GM11168 (cell line): ENCODE data around the gene PROZ.

Source experiments
- in situ Hi-C: fragments of 300-500 bp; cut with MboI; formaldehyde crosslinking; loops from one replicate; pipeline ENCODE4 v1.12.0; 2022; ENCODE audit warnings: low sequenced_read_pairs; ENCODE audit not compliant: unreplicated experiment

PROZ gene

GRCh38 chr13:113170511-113170910 lies 12.1 kb downstream of the PROZ start:
- in situ Hi-C loops = no loop called here

- in situ Hi-C loops = no loop called here
These were observed 13.0 kb downstream of the PROZ start for GRCh38 chr13:113171250-113172125.

GRCh38 chr13:113172419-113172926 lies 14.0 kb downstream of the PROZ start:
- in situ Hi-C loops = no loop called here

- in situ Hi-C loops = no loop called here
These were observed 17.8 kb downstream of the PROZ start for GRCh38 chr13:113176280-113176679.

- in situ Hi-C loops = no loop called here
These were observed 18.4 kb downstream of the PROZ start for GRCh38 chr13:113176822-113177221.

GRCh38 chr13:113178070-113178895 lies 19.8 kb downstream of the PROZ start:
- in situ Hi-C loops = no loop called here

GRCh38 chr13:113178896-113179167 lies 20.4 kb downstream of the PROZ start:
- in situ Hi-C loops = no loop called here

GRCh38 chr13:113179374-113180230 lies 21.2 kb downstream of the PROZ start:
- in situ Hi-C loops = no loop called here

GRCh38 chr13:113182046-113182445 lies 23.6 kb downstream of the PROZ start:
- in situ Hi-C loops = no loop called here

- in situ Hi-C loops = no loop called here
These were observed 25.1 kb downstream of the PROZ start for GRCh38 chr13:113183450-113184129.

GRCh38 chr13:113184568-113185440 lies 26.4 kb downstream of the PROZ start:
- in situ Hi-C loops = no loop called here

GRCh38 chr13:113186061-113186900 lies 27.8 kb downstream of the PROZ start:
- in situ Hi-C loops = no loop called here

- in situ Hi-C loops = no loop called here
These were observed 28.8 kb downstream of the PROZ start for GRCh38 chr13:113187263-113187669.

GRCh38 chr13:113187883-113188665 lies 29.6 kb downstream of the PROZ start:
- in situ Hi-C loops = no loop called here

- in situ Hi-C loops = no loop called here
These were observed 31.7 kb downstream of the PROZ start for GRCh38 chr13:113190181-113190580.

- in situ Hi-C loops = no loop called here
These were observed 33.8 kb downstream of the PROZ start for GRCh38 chr13:113192279-113192678.

GRCh38 chr13:113192902-113193301 lies 34.5 kb downstream of the PROZ start:
- in situ Hi-C loops = no loop called here
